ENCODE results near the gene MUCL3.

Gene MUCL3

GRCh38 chr6:30912746-30913520 lies 27.8 kb upstream of the MUCL3 start:
- DNase-seq (ENCODE audit: low read depth): no peak
- TF ChIP-seq CTCF (IDR thresholded peaks at IDR 0.05; ENCODE audit: control insufficient read depth, extremely low read depth, insufficient read depth): no peak
- peak overlapping the region; percentile 58 for H3K4me3 ChIP-seq (ENCODE audit: low read depth, low read length)

- peak overlapping the region; percentile 58 for H3K4me3 ChIP-seq (ENCODE audit: low read depth, low read length)
- no peak for TF ChIP-seq CTCF (IDR thresholded peaks at IDR 0.05; ENCODE audit: control insufficient read depth, extremely low read depth, insufficient read depth)
- no peak for DNase-seq (ENCODE audit: low read depth)
Measured at GRCh38 chr6:30913721-30914075, 27.1 kb upstream of the MUCL3 start.

- TF ChIP-seq CTCF (IDR thresholded peaks at IDR 0.05; ENCODE audit: control insufficient read depth, extremely low read depth, insufficient read depth): peak; percentile 54
- peak within 1 kb of the TSS; percentile 58 for H3K4me3 ChIP-seq (ENCODE audit: low read depth, low read length)
- peak; percentile 89 for DNase-seq (ENCODE audit: low read depth)
Measured at GRCh38 chr6:30914076-30914853, 26.5 kb upstream of the MUCL3 start, which contains the start of gene VARS2. VARS2 (plus strand) TSS chr6:30914238; CDS start chr6:30914837, 599 bp downstream.

GRCh38 chr6:30914854-30915590 lies 25.8 kb upstream of the MUCL3 start:
- DNase-seq (ENCODE audit: low read depth): no peak
- H3K4me3 ChIP-seq (ENCODE audit: low read depth, low read length): peak overlapping the region; percentile 58
- no peak for TF ChIP-seq CTCF (IDR thresholded peaks at IDR 0.05; ENCODE audit: control insufficient read depth, extremely low read depth, insufficient read depth)

GRCh38 chr6:30915591-30915946 lies 25.2 kb upstream of the MUCL3 start:
- DNase-seq (ENCODE audit: low read depth): peak; percentile 47
- TF ChIP-seq CTCF (IDR thresholded peaks at IDR 0.05; ENCODE audit: control insufficient read depth, extremely low read depth, insufficient read depth): peak; percentile 70
- H3K4me3 ChIP-seq (ENCODE audit: low read depth, low read length): peak overlapping the region; percentile 58

- TF ChIP-seq CTCF (IDR thresholded peaks at IDR 0.05; ENCODE audit: control insufficient read depth, extremely low read depth, insufficient read depth): no peak
- no peak overlapping the region for H3K4me3 ChIP-seq (ENCODE audit: low read depth, low read length)
- DNase-seq (ENCODE audit: low read depth): no peak
Measured at GRCh38 chr6:30917041-30917440, 23.7 kb upstream of the MUCL3 start.

Data from LNCaP clone FGC (cell line).